BE2C (cell line): ENCODE data around the gene ALDH3A2.
"Not testable (repeated sequence)": the region's sequence is repeated elsewhere in the genome, so short reads cannot be mapped to it uniquely, and the experiment has no call there.

ENCODE experiments used
- DNase-seq: peaks from one replicate; pipeline ENCODE4 v3.0.0-alpha.2; 2020
- H3K27me3 ChIP-seq: fragments of 250-450 bp; sonication (Bioruptor Pico); 2 replicates; pipeline ENCODE4 v1.5.1; 2020; ENCODE audit warnings: mild to moderate bottlenecking
- H3K36me3 ChIP-seq: fragments of 250-450 bp; sonication (Bioruptor Pico); 2 replicates; pipeline ENCODE4 v1.5.1; 2020; ENCODE audit warnings: mild to moderate bottlenecking
- H3K4me1 ChIP-seq: fragments of 250-450 bp; sonication (Bioruptor Pico); 2 replicates; pipeline ENCODE4 v1.5.1; 2020
- H3K4me3 ChIP-seq: 2 replicates; pipeline ENCODE4 v1.5.1; 2011; ENCODE audit warnings: low read depth, low read length
- H3K9me3 ChIP-seq: fragments of 250-450 bp; sonication (Bioruptor Pico); 2 replicates; pipeline ENCODE4 v1.5.1; 2020
- TF ChIP-seq, protein P1 (sequence below): IDR thresholded peaks from 2 replicates; pipeline ENCODE4 v1.5.1; 2012; ENCODE audit warnings: mild to moderate bottlenecking, low read depth, low read length

ALDH3A2 gene

GRCh38 chr17:19660219-19660870, 11.8 kb downstream of the ALDH3A2 start:
- no peaks in the 10 kb centered on the region for H3K36me3 ChIP-seq
- H3K9me3 ChIP-seq = no peaks in the 10 kb centered on the region
- no peaks in the 10 kb centered on the region for H3K27me3 ChIP-seq
- H3K4me3 ChIP-seq = no peak overlapping the region
- H3K4me1 ChIP-seq = no peaks in the 10 kb centered on the region
- TF ChIP-seq, protein P1, sequence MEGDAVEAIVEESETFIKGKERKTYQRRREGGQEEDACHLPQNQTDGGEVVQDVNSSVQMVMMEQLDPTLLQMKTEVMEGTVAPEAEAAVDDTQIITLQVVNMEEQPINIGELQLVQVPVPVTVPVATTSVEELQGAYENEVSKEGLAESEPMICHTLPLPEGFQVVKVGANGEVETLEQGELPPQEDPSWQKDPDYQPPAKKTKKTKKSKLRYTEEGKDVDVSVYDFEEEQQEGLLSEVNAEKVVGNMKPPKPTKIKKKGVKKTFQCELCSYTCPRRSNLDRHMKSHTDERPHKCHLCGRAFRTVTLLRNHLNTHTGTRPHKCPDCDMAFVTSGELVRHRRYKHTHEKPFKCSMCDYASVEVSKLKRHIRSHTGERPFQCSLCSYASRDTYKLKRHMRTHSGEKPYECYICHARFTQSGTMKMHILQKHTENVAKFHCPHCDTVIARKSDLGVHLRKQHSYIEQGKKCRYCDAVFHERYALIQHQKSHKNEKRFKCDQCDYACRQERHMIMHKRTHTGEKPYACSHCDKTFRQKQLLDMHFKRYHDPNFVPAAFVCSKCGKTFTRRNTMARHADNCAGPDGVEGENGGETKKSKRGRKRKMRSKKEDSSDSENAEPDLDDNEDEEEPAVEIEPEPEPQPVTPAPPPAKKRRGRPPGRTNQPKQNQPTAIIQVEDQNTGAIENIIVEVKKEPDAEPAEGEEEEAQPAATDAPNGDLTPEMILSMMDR = no peak
- DNase-seq = no peak

- TF ChIP-seq, protein P1 = no peak
- H3K4me3 ChIP-seq = no peak overlapping the region
- H3K27me3 ChIP-seq = no peaks in the 10 kb centered on the region
- no peaks in the 10 kb centered on the region for H3K4me1 ChIP-seq
- no peak for DNase-seq
- H3K36me3 ChIP-seq = no peaks in the 10 kb centered on the region
- no peaks in the 10 kb centered on the region for H3K9me3 ChIP-seq
Observed at GRCh38 chr17:19661121-19661520, 12.6 kb downstream of the ALDH3A2 start.

- no peaks in the 10 kb centered on the region for H3K36me3 ChIP-seq
- TF ChIP-seq, protein P1 = no peak
- no peaks in the 10 kb centered on the region for H3K4me1 ChIP-seq
- H3K4me3 ChIP-seq = no peak overlapping the region
- no peaks in the 10 kb centered on the region for H3K9me3 ChIP-seq
- DNase-seq = no peak
- H3K27me3 ChIP-seq = no peaks in the 10 kb centered on the region
Observed at GRCh38 chr17:19663097-19663496, 14.5 kb downstream of the ALDH3A2 start.

- no peaks in the 10 kb centered on the region for H3K27me3 ChIP-seq
- TF ChIP-seq, protein P1 = no peak
Observed at GRCh38 chr17:19664136-19664820, 15.7 kb downstream of the ALDH3A2 start.

DNA sequence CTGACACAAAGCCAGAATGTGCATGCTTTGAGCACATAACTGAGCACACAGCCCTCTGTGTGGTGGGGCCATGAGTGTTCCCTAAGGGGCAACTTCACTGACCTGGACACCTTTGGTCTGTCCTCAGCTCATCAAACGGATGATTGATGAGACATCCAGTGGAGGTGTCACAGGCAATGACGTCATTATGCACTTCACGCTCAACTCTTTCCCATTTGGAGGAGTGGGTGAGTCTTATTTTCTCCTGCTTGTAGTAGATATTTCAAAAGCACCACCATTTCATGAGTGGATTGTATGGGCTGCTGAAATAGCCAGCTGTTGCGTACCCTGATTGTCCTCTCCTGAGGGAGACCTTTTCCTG, 16.2 kb downstream of the ALDH3A2 start:
- Histone ChIP-seq H3K4me3 (no peak overlapping the region), H3K36me3 (no peaks in the 10 kb centered on the region), H3K9me3 (no peaks in the 10 kb centered on the region), H3K27me3 (no peaks in the 10 kb centered on the region), H3K4me1 (no peaks in the 10 kb centered on the region)
- DNase-seq = no peak
- TF ChIP-seq, protein P1 = no peak

More at GRCh38 chr17:19664136-19664820, 15.7 kb downstream of the ALDH3A2 start:
- no peak for DNase-seq
- Histone ChIP-seq H3K4me3 (no peak overlapping the region), H3K9me3 (no peaks in the 10 kb centered on the region), H3K36me3 (no peaks in the 10 kb centered on the region), H3K4me1 (no peaks in the 10 kb centered on the region)

- H3K36me3 ChIP-seq, H3K9me3 ChIP-seq, H3K27me3 ChIP-seq, DNase-seq, H3K4me3 ChIP-seq, H3K4me1 ChIP-seq: not testable (repeated sequence)
Observed at GRCh38 chr17:19669680-19670079, 21.1 kb downstream of the ALDH3A2 start.
